GM13976 (cell line): ENCODE measurements around the gene GTPBP6.

Experiments used
- DNase-seq: peaks from one replicate; pipeline ENCODE4 v3.0.0; 2012; ENCODE audit warnings: low spot score
- CTCF ChIP-seq: IDR thresholded peaks from 2 replicates; pipeline ENCODE4 v1.5.1; 2012; ENCODE audit warnings: borderline replicate concordance, mild to moderate bottlenecking; ENCODE audit not compliant: insufficient read depth; ENCODE audit errors: extremely low read depth, missing control alignments, control extremely low read depth
- in situ Hi-C: fragments of 300-500 bp; cut with MboI; formaldehyde crosslinking; loops from one replicate; pipeline ENCODE4 v1.12.0; 2022; ENCODE audit warnings: low sequenced_read_pairs, mixed read lengths, inconsistent platforms; ENCODE audit not compliant: unreplicated experiment

GTPBP6 gene

DNA sequence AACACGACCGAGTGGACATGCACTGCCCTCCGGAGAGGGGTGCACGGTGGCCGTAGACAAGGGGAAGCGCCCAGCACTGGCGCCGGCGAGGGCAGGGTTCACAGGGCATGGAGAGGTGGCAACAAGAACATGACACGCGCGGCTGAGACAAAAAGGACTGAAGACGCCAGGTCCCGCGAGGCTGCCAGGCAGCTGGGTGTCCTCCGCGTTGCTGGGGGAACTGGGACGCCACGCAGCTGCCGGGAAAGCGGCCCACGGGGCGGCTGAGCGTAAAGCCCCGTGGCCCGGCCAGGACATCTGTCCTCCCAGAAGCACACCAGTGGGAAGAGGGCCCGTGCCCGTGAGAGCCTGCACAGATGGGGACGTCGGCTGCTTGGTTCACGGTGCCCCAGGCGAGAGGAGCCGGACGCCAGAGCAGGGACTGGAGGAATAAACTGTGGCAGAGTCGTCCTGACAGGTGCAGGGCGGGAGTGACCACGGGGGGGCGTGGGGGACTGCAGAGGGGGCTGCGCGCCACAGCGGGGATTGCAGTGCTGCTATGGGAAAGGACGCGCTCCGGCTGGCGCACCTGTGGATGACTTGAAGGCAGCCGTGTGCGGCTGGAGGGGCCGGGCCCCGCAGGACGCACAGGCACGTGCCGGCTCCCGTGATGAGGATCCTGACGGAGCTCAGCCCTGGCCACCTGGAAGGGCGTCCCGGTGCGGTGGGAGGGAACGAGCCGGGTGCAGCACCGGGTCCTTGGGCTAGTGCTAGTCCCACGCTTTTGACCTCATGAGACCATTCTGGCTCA lies 32.1 kb upstream of the GTPBP6 start:
- in situ Hi-C loops: no loop called here

GRCh38 chrX:350148-350533 lies 31.5 kb upstream of the GTPBP6 start:
- in situ Hi-C loops: no loop called here

More for the DNA sequence above, 32.1 kb upstream of the GTPBP6 start:
- DNase-seq: no peak
- no peak for TF ChIP-seq CTCF

DNA sequence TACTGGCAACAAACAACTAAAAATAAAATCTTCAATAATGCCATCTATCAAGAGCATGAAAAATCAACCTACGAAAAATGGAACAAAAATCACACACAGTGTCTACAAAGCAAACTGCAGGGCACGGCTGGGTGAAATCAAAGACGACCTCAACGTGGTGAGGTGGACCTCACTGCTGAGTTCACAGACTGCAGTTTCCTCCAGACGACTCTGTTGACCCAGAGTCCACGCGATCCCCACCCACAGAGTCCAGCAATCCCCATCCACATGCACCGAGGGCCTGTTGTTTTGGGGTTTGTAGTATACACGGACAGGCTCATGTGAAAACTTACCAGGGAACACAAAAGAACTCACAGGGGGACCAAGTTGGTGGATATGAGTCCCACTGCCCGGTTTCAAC lies 31.1 kb upstream of the GTPBP6 start:
- in situ Hi-C loops: no loop called here
- TF ChIP-seq CTCF: no peak
- DNase-seq: no peak

More at GRCh38 chrX:350148-350533, 31.5 kb upstream of the GTPBP6 start:
- no peak for TF ChIP-seq CTCF
- no peak for DNase-seq

DNA sequence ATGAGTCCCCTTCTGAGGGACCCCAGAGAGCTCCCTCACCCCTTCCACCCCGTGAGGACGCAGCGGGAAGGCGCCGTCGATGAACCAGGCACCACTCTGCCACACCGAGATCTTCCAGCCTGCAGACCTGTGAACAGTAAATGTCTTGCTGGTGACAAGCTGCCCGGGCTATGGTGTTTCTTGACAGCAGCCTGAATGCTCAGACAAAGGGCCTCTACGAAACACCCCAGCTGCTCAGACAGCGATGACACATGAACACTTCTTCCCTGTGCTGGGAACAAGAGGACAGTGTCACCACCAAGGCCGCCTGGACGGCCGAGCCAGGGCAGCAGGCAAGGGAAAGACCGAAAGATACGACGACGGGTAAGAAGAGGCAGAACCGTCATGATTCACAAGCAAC lies 30.6 kb upstream of the GTPBP6 start:
- TF ChIP-seq CTCF: no peak
- in situ Hi-C loops: no loop called here
- DNase-seq: no peak

- in situ Hi-C loops: no loop called here
- TF ChIP-seq CTCF: no peak
- DNase-seq: no peak
Observed at GRCh38 chrX:348461-349117, 30.0 kb upstream of the GTPBP6 start.

- in situ Hi-C loops: no loop called here
- TF ChIP-seq CTCF: no peak
- no peak for DNase-seq
Observed at GRCh38 chrX:347351-348117, 28.9 kb upstream of the GTPBP6 start.
